GM19351 (cell line): Measurements from ENCODE around the gene SLC22A6.

Experiments
- ATAC-seq: cut with Tn5 transposase; IDR thresholded peaks from one replicate; pipeline ENCODE4 v1.9.1; 2021; ENCODE audit warnings: mild to moderate bottlenecking, moderate library complexity; ENCODE audit not compliant: unreplicated experiment

The SLC22A6 gene

DNA sequence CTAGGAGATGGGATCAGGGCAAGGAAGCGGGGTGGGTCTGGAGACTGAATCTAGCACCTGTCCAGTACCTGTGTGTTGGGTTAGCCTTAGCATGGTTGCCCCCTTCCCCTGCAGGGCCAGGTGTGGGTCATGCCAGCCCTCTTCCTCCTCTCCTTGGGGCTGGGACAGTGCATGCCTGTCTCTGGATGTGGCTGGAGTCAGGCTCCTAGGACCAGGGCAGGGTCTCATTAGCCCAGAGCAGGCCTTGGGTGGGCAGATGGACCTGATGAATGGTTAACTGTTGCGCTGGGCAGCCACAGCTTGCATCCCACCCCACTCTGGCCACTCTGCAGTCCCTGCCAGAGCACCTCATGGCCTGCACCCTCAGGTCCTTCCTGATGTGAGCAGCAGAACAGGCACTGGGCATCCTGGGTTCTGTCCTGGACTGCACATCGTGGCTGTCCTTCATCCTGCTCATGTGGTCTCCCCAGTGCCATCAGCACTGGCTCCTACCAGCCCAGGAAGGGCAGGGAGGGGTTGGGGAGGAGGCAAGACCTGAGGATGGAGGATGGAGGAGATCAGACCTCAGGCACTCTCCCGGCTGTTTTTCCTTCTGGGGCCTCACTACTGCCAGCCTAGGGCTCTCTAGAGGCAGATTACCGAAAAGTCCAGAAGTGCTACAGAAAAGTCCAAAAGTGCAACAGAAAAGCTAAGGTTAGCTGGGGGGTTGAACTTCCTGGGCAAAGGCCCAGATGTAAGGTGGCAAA is 50.8 kb downstream of the SLC22A6 start:
- no peak for ATAC-seq

DNA sequence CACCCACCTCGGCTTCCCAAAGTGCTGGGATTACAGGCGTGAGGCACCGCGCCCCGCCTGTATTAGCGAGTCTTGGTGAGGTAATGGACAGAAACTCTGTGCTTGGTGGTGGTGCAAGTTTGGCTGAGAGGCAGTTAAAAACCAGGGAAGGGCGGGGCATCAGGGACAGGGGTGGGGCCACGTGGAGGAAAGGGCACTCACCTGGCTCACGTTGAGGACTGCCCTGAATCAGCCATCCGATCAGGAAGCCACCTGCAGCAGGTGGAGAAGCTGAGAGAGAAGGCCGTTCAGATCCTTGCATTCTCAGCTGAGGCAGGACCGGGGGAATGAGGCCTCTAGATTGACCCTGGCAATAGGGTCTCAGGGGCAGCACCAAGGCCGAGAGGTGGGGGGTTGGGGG is 51.5 kb downstream of the SLC22A6 start:
- ATAC-seq: no peak

DNA sequence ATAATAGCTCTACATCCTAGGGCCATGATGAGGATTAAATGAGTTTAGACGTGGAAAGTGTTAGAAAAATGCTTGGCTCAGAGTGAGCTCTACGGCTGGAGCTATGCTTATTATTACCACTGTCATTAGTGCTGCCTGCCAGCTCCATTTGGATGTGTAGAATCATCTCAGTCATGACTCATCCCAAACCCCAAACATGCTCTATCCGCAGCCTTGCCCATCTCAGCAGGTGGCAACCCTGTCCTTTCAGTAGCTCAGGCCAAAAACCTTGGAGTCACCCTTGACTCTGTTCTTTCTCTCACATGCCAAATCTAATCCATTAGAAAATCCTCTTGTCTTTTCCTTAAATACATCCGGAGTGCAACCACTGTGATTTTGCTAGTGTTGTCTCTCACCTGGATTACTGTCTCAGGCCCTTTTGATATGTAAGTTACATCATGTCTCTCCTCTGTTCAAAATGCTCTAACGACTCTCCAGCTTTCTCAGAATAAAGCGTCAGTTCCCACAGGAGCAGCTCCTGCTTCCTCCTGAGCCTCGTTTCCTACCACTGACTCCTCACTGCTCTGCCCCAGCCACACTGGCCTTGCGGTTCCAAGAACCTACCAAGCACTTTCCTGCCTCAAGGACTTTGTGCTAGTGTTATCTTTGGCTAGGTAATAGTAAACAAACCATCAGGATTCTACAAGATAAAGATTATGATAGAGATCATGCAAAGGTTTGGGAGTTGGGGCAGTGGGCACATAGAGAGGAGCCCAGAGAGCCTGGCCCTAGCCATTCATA is 53.1 kb downstream of the SLC22A6 start:
- no peak for ATAC-seq

DNA sequence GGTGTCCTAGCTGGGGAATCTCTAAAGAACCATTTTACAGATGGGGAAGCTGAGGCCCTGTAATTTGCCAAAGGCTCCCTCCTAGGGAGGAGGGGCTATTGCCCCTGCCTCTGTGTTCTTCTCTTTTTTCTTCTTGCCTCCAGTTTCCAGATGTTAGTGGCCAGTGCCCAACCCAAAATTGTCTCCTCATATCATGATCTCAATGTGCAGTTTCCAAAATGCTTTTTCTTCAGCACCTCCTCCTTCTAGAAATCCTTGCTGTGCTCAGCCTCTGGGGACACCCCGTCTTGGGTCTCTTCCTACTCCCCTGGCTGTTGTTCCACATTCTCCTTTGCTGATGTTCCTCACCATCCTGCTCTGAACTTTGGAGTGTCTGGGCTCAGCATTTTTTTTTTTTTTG is 54.1 kb downstream of the SLC22A6 start:
- ATAC-seq: no peak

DNA sequence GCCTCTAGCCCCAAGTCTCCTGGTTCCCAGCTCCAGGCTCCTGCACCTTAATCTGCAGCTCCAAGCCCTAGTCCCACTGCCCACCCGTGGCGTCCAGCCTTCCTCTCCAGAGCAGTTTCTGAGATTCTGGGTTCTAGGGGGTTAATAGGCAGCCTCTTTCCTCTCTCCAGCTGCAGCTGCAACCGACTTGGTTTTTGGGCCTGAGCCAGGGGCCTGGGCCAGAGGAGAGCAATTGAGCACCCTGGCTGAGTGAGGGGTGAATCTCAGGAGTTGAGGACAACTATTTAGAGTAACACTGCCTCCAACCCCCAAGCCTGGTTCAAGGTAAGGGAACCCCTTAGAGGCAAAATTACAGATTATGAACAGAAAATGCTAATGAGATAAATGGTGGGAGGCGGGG is 54.6 kb downstream of the SLC22A6 start:
- ATAC-seq: no peak

DNA sequence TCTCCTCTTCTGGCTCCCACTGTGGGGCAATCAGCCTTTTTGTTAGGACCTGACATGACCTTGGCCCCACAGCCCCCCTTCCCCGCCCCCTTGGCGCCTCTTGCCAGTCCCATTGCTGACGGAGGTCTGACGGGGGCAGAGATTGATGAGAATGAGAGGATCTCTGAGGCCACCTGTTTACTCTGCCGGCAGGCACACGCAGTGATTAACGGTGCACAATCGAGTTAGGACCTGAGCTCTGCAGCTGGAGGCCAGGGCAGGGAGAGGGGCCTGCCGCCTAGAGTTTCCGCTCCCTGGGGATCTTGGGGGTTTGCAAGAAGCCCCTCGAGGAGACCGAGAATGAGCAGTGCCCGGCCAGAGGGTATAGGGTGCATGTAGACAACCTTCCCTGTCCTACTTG is 56.8 kb downstream of the SLC22A6 start:
- ATAC-seq: no peak

DNA sequence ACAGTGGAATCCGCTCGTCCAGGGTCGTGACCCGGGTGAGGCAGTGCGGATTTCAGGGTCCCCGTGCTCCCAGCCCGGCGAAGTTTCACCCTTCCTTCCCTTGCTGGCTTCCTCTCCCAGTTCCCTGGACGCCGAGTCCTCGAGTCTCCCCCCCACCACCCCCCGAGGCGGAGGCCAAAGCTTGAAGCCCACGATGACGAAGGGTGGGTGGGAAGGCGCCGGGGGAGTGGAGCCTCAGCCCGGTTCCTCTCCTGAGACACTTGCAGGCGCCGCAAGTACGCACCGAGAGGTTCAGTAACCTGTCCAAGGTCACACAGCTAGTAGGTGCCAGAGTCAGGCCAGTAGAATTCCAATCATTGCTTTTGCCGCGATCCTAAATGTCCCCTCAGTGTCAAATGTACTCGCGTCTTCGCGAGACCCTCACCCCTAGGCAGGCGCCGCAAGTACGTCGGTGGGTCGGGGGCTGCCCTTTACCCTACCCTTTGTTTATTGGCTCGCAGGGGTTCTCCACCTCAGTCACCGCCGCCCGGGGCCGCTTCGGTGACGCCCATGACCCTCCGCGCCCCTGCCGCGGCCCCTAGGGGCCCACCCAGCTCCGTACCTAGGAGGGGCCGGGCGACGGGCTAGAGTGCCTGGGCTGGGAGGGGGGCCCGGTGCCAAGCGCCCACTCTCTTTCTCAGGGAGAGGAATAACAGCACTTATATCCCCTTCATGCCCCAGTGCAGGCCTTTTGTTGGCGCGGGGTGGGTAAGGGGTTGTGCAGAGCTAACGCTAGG is 57.9 kb downstream of the SLC22A6 start:
- ATAC-seq: no peak
